H1 (cell line): ENCODE data around the gene FHOD1. TPM values are rescaled to one million over a fixed set of nuclear protein-coding genes. Genes with fewer than 3 reads are reported as not detected.
A peak's percentile ranks its signal among the peaks of the same experiment; 100 is the strongest.

Experiments used
- ASH2L ChIP-seq: fragments of 200-600, 300-600 bp; sonication (generic); IDR thresholded peaks from one replicate; pipeline ENCODE4 v1.7.1; 2017; ENCODE audit warnings: low read length
- CEBPB ChIP-seq: IDR thresholded peaks from 2 replicates; pipeline ENCODE4 v1.6.1; 2012; ENCODE audit warnings: low read depth, low read length
- CREB1 ChIP-seq: IDR thresholded peaks from 2 replicates; pipeline ENCODE4 v1.6.1; 2012; ENCODE audit warnings: inconsistent platforms
- CTBP2 ChIP-seq: IDR thresholded peaks from 2 replicates; pipeline ENCODE4 v1.7.0; 2011; ENCODE audit warnings: borderline replicate concordance, mild to moderate bottlenecking, moderate library complexity, mixed read lengths, low read length; ENCODE audit not compliant: insufficient read depth, insufficient read length
- EZH2 ChIP-seq: fragments of 200-600 bp; sonication (generic); IDR thresholded peaks from 2 replicates; pipeline ENCODE4 v1.7.1; 2012; ENCODE audit warnings: low read depth, mild to moderate bottlenecking, moderate library complexity, low read length, inconsistent platforms; ENCODE audit not compliant: severe bottlenecking
- FOSL1 ChIP-seq: IDR thresholded peaks from 2 replicates; pipeline ENCODE4 v1.6.1; 2011; ENCODE audit warnings: mild to moderate bottlenecking, low read depth, low read length, moderate library complexity; ENCODE audit not compliant: insufficient read depth
- GABPA ChIP-seq: IDR thresholded peaks from 2 replicates; pipeline ENCODE4 v1.6.1; 2011; ENCODE audit warnings: mild to moderate bottlenecking, low read length, moderate library complexity, borderline replicate concordance; ENCODE audit not compliant: insufficient read depth
- GTF2F1 ChIP-seq: IDR thresholded peaks from 2 replicates; pipeline ENCODE4 v1.6.1; 2012; ENCODE audit warnings: low read depth, low read length, improper control_type of control experiment, borderline replicate concordance
- JUN ChIP-seq: IDR thresholded peaks from 2 replicates; pipeline ENCODE4 v1.6.1; 2011; ENCODE audit warnings: low read depth, mild to moderate bottlenecking, improper control_type of control experiment, low read length
- JUND ChIP-seq: IDR thresholded peaks from 2 replicates; pipeline ENCODE4 v1.6.1; 2011; ENCODE audit warnings: mild to moderate bottlenecking, improper control_type of control experiment, low read length
- KDM1A ChIP-seq: fragments of 200-600, 300-600 bp; sonication (generic); IDR thresholded peaks from 2 replicates; pipeline ENCODE4 v1.7.1; 2016; ENCODE audit warnings: mild to moderate bottlenecking, low read length, borderline replicate concordance
- PHF8 ChIP-seq: fragments of 200-600 bp; sonication (generic); conservative IDR thresholded peaks from 2 replicates; pipeline ENCODE4 v1.7.1; 2012; ENCODE audit warnings: low read depth, mild to moderate bottlenecking, inconsistent platforms, low read length, moderate library complexity
- POLR2A ChIP-seq, 2 experiments: IDR thresholded peaks; 1 replicate in 1 of 2; 2 replicates in 1 of 2; pipeline ENCODE4 v1.6.1; 2011; ENCODE audit warnings: low read depth in 2 of 2, low read length in 2 of 2, mild to moderate bottlenecking in 2 of 2; ENCODE audit errors: control extremely low read depth in 1 of 2
- RAD21 ChIP-seq, 2 experiments: IDR thresholded peaks in 1 of 2; conservative IDR thresholded peaks in 1 of 2; 2 replicates each; pipeline ENCODE4 v1.6.1; 2011; ENCODE audit warnings: low read depth in 2 of 2, low read length in 2 of 2, improper control_type of control experiment in 1 of 2, inconsistent platforms in 1 of 2, mild to moderate bottlenecking in 1 of 2, moderate library complexity in 1 of 2
- RFX5 ChIP-seq: IDR thresholded peaks from 2 replicates; pipeline ENCODE4 v1.6.1; 2011; ENCODE audit warnings: low read depth, low read length, improper control_type of control experiment, borderline replicate concordance
- RXRA ChIP-seq: IDR thresholded peaks from 2 replicates; pipeline ENCODE4 v1.6.1; 2011; ENCODE audit warnings: low read depth, mild to moderate bottlenecking, low read length, moderate library complexity; ENCODE audit not compliant: insufficient read depth
- SRF ChIP-seq: IDR thresholded peaks from 2 replicates; pipeline ENCODE4 v1.6.1; 2011; ENCODE audit warnings: mild to moderate bottlenecking, low read depth, low read length, moderate library complexity
- TAF1 ChIP-seq: IDR thresholded peaks from 2 replicates; pipeline ENCODE4 v1.6.1; 2011; ENCODE audit warnings: mild to moderate bottlenecking, low read depth, low read length
- TEAD4 ChIP-seq: IDR thresholded peaks from 2 replicates; pipeline ENCODE4 v1.6.1; 2012; ENCODE audit warnings: low read depth, low read length, inconsistent platforms, mixed read lengths
- USF2 ChIP-seq: IDR thresholded peaks from 2 replicates; pipeline ENCODE4 v1.6.1; 2011; ENCODE audit warnings: low read length, improper control_type of control experiment
- polyA plus RNA-seq, 7 experiments: library from polyadenylated mRNA; depleted of rRNA in 3 of 7; stranded (reverse) in 5 of 7; unstranded in 2 of 7; fragments of >200 nt in 5 of 7; fragments of 200-250 nt in 2 of 7; gene quantifications; 1 replicate in 5 of 7; 2 replicates in 1 of 7; 4 replicates in 1 of 7; pipeline versions ENCODE4 v1.2.1 to v1.2.3, GENCODE V29; 2011 to 2013; ENCODE audit warnings: missing spikeins in 2 of 7, mixed read lengths in 2 of 7
- total RNA-seq: library from RNA; stranded (reverse); fragmentation: NEBNext Ultra II Directional; extraction: Animal tissue kit (Norgen Biotek cat#: 25700); gene quantifications from 2 replicates; pipeline ENCODE4 v1.2.1, GENCODE V29; 2021
- TF ChIP-seq, protein P1 (sequence below): IDR thresholded peaks from 2 replicates; pipeline ENCODE4 v1.6.1; 2012; ENCODE audit warnings: inconsistent platforms
- TF ChIP-seq, protein P2 (sequence below): IDR thresholded peaks from 2 replicates; pipeline ENCODE4 v1.6.1; 2012; ENCODE audit warnings: inconsistent platforms

The FHOD1 gene
- total and polyA plus RNA-seq, 2 of the 8 experiments (the other 6 are each of a cell fraction or from before 2014, with no cell fraction given) = 31.3 to 60.7 TPM

GRCh38 chr16:67279296-67280089 is 32.2 kb upstream of the FHOD1 start, which contains the start of gene PLEKHG4 (continued):
- TF ChIP-seq RFX5 (no peak), CTBP2 (no peak), JUN (no peak), USF2 (peak; percentile 31; the same call in 1 of the 2 replicates), FOSL1 (no peak), SRF (0 out of 2 replicates have a peak, but pooled peaks have one; percentile 7), TAF1 (peak; percentile 55; the same call in 1 of the 2 replicates), RXRA (no peak), POLR2A (IDR thresholded peaks at IDR 0.05; ENCODE audit: control extremely low read depth in 1 of 2, low read depth in 2 of 2, low read length in 2 of 2) (no peak), CREB1 (peak; percentile 62; the same call in 1 of the 2 replicates), JUND (no peak), CEBPB (no peak), GTF2F1 (no peak), TEAD4 (no peak), PHF8 (peak; percentile 56; the same call in 1 of the 2 replicates), GABPA (no peak; the same call in 1 of the 2 replicates), ASH2L (no peak), RAD21 (IDR thresholded peaks at IDR 0.05 in 1 of 2, conservative IDR thresholded peaks at IDR 0.05 in 1 of 2; ENCODE audit: low read depth in 2 of 2, low read length in 2 of 2) (peak; percentile 48 to 73), KDM1A (0 out of 2 replicates have a peak, but pooled peaks have one; percentile 37), EZH2 (no peak)
- TF ChIP-seq, protein P1, sequence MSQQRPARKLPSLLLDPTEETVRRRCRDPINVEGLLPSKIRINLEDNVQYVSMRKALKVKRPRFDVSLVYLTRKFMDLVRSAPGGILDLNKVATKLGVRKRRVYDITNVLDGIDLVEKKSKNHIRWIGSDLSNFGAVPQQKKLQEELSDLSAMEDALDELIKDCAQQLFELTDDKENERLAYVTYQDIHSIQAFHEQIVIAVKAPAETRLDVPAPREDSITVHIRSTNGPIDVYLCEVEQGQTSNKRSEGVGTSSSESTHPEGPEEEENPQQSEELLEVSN = peak; percentile 93
- TF ChIP-seq, protein P2, sequence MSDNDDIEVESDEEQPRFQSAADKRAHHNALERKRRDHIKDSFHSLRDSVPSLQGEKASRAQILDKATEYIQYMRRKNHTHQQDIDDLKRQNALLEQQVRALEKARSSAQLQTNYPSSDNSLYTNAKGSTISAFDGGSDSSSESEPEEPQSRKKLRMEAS = peak; percentile 96
